Neural cell (in vitro differentiated cells): ENCODE measurements around the gene AFG3L2.

Experiments used
- CTCF ChIP-seq: fragments of 450-650 bp; IDR thresholded peaks from 2 replicates; pipeline ENCODE4 v1.5.1; 2014; ENCODE audit warnings: antibody characterized with exemption, mild to moderate bottlenecking, moderate library complexity; ENCODE audit not compliant: poor library complexity, severe bottlenecking
- EP300 ChIP-seq: fragments of 450-650 bp; conservative IDR thresholded peaks from 2 replicates; pipeline ENCODE4 v1.6.1; 2014; ENCODE audit warnings: antibody characterized with exemption, mild to moderate bottlenecking, moderate library complexity; ENCODE audit not compliant: poor library complexity, severe bottlenecking
- EZH2 ChIP-seq: fragments of 200-600, 300-800 bp; shearing (Covaris generic), sonication (generic); IDR thresholded peaks from 2 replicates; pipeline ENCODE4 v1.6.1; 2014; ENCODE audit warnings: antibody characterized with exemption, low read length, borderline replicate concordance, mild to moderate bottlenecking; ENCODE audit not compliant: insufficient read depth, poor library complexity, severe bottlenecking
- MXI1 ChIP-seq: fragments of 450-650 bp; conservative IDR thresholded peaks from 2 replicates; pipeline ENCODE4 v1.6.1; 2014; ENCODE audit warnings: antibody characterized with exemption, mild to moderate bottlenecking; ENCODE audit not compliant: poor library complexity, severe bottlenecking
- POLR2AphosphoS5 ChIP-seq: IDR thresholded peaks from 2 replicates; pipeline ENCODE4 v1.6.1; 2012
- RAD21 ChIP-seq: fragments of 450-650 bp; conservative IDR thresholded peaks from 2 replicates; pipeline ENCODE4 v1.6.1; 2014; ENCODE audit warnings: antibody characterized with exemption, mild to moderate bottlenecking, moderate library complexity
- REST ChIP-seq: IDR thresholded peaks from 2 replicates; pipeline ENCODE4 v1.6.1; 2012; ENCODE audit warnings: borderline replicate concordance
- SMC3 ChIP-seq: fragments of 450-650 bp; conservative IDR thresholded peaks from 2 replicates; pipeline ENCODE4 v1.6.1; 2014; ENCODE audit warnings: antibody characterized with exemption, mild to moderate bottlenecking, moderate library complexity; ENCODE audit not compliant: poor library complexity
- TAF1 ChIP-seq: IDR thresholded peaks from 2 replicates; pipeline ENCODE4 v1.6.1; 2012; ENCODE audit warnings: low read depth

- no peak for TF ChIP-seq CTCF
- TF ChIP-seq SMC3, result no peak
- TF ChIP-seq RAD21, result no peak
- no peak for TF ChIP-seq REST
- no peak for TF ChIP-seq POLR2AphosphoS5
- no peak for TF ChIP-seq EZH2
- TF ChIP-seq EP300, result no peak
- no peak for TF ChIP-seq TAF1
- TF ChIP-seq MXI1, result no peak
These were observed 38.6 kb downstream of the AFG3L2 start for GRCh38 chr18:12338382-12338781.
